ENCODE measurements around the gene UXS1.

The UXS1 gene

GRCh38 chr2:106076941-106077340 is 117.2 kb downstream of the UXS1 start:
- DNase-seq (ENCODE audit: low read depth), result no peak

GRCh38 chr2:106075048-106075447 is 119.1 kb downstream of the UXS1 start:
- DNase-seq (ENCODE audit: low read depth), result peak; percentile 21

DNA sequence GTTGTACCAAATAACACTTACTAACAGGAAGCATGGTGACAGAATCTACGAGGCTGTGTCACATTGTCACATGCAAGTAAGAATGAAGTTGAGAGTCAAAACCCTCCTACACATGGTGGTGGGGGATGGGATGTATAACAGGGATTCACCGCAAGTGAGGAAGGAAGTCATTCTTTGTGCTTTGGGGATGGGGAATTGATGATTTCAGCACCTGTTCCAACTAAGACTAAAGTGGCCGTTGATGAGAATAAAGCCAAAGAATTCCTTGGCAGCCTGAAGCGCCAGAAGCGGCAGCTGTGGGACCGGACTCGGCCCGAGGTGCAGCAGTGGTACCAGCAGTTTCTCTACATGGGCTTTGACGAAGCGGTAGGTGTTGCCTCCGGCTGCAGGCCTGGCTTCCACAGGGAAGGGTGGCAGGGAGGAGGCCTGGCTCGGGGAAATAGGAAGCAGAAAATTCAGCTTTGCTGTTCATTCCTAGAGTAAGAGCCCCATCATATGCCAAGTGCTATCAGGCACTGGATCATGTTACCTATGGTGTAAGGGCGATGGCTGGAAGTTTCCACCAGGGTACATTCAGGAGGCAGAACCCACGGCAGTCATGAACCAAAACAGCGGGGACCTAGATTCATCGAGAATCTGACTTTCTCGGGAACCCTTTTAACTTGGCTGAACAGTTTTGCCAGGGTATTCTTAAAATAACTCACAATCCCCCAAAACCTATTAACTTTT is 120.3 kb downstream of the UXS1 start:
- no peak for DNase-seq (ENCODE audit: low read depth)

DNA sequence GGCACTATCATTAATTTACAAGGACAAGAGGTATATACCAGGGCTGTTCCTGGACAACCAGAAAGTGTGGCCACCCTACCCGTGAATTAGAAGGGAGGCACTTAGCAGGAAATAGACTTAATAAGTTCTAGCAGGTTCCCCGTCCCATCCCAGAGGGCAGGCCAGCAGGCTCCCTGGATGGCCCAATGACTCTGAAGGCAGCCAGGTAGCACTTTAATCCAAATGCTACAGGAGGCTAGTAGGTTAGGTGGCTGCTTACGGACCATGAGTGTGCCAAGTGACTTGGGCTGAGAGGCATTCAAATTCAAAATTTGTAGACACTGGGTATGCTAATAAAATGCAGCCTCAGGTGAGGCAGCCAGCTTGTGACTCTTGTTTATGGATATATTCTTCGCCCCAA is 123.9 kb downstream of the UXS1 start:
- DNase-seq (ENCODE audit: low read depth), result no peak

GRCh38 chr2:106068451-106068850 is 125.7 kb downstream of the UXS1 start:
- no peak for DNase-seq (ENCODE audit: low read depth)

GRCh38 chr2:106065983-106066820 is 127.9 kb downstream of the UXS1 start:
- DNase-seq (ENCODE audit: low read depth), result no peak

DNA sequence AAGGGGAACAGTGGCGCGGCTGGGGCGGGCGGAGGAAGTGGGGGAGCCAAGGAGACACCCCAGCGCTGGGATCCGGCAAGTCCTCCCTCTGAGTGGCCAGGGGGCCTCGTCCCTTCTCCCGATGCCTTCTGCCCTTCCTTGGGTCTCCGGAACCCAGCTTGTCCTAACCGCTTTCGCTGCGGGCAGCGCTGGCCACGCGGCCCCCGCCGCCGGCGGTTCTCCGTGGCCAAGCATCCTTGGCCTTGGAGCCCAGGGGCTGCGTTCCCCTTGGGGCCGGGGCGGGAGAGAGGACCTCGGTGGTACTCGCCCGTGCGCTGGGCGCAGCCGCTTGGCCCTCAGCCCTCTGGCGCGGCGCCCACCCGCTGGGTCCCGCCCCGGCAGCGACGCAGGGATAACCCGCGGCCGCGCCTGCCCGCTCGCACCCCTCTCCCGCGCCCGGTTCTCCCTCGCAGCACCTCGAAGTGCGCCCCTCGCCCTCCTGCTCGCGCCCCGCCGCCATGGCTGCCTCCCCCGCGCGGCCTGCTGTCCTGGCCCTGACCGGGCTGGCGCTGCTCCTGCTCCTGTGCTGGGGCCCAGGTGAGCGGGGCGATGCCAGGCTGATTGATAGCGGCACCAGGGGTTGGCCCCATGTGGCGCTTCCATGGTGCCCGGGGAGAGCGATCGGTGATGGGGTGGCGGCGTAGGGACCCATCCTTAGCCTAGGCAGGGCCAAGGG is 128.7 kb downstream of the UXS1 start:
- no peak for DNase-seq (ENCODE audit: low read depth)

DNA sequence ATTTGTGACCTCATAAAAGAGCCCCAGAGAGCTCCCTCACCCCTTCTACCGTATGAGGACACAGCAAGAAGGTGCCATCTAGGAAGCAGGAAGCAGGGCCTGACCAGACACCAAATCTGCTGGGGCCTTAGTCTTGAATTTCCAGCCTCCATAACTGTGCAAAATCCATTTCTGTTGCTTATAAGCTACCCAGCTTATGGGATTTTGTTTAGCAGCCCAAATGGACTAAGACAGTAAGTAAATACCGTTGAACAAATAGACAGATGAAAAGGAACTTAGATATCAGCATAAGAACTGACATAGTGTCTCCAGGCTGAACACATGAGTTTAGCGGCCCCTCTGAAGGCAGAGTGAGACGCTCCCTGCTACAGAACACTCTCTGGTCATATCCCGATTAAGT is 130.9 kb downstream of the UXS1 start:
- no peak for DNase-seq (ENCODE audit: low read depth)

- peak; percentile 6 for DNase-seq (ENCODE audit: low read depth)
Observed at GRCh38 chr2:106062627-106063026, 131.5 kb downstream of the UXS1 start.

DNA sequence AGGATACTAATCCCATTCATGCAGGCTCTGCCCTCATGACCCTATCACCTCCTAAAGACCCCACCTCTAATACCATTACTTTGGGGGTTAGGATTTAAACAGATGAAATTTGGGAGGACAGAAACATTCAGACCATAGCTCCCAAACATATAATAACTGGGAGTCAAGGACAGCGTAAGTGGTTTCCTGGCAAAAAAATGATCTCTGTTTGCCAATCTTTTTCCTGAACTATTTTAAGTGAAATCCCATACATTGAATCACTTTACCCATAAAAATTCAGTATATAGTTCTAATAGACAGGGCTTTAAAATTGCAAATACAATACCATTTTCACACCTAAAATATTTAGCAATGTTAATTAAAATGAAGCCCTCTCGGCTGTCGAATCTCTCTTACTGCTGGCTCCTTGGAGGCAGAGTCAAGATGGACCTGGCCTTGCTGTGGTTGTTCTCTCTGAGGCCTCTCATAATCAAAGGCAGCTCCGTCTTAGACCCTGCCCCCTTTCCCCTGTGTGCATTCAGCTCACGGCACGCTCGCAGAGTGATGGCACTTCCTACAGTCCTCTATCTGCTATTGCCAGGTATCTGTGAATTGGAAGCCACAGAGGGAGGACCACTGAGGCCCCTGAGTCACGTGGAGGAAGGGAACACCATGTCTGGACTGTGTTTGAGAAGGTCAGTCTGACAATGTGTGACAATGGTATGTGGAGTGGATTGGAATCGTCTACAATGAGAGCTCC is 132.3 kb downstream of the UXS1 start:
- no peak for DNase-seq (ENCODE audit: low read depth)

DNA sequence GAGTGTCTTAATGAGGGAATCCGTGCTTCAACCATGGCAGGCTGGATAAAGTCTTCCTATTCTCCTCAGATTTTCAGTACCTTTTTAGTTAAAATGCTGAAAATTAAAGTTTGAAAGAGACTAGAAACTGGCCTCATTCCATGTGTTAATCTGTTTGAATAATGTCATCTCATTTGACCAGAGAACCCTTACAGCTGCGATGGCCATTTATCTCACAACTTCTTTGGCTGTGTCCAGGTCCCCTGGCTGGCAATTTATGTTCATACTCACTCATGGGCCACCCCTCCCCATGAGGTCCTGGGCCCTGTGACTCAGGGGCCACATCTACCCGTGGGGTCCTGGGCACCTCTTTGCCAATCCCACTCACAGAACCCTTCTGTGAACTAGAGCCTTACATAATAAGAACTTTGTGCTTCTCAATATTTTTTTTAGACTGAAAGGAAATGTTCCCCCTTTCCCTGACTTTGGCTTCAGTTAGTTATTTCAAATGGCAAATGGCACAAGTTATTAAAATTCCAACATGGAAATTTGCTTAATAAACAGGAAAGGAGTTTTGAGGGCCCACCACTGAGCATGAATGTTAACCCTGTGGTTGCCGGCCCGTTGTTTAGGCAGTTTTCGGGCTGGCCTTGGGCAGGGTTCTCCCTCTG is 134.6 kb downstream of the UXS1 start:
- no peak for DNase-seq (ENCODE audit: low read depth)

DNA sequence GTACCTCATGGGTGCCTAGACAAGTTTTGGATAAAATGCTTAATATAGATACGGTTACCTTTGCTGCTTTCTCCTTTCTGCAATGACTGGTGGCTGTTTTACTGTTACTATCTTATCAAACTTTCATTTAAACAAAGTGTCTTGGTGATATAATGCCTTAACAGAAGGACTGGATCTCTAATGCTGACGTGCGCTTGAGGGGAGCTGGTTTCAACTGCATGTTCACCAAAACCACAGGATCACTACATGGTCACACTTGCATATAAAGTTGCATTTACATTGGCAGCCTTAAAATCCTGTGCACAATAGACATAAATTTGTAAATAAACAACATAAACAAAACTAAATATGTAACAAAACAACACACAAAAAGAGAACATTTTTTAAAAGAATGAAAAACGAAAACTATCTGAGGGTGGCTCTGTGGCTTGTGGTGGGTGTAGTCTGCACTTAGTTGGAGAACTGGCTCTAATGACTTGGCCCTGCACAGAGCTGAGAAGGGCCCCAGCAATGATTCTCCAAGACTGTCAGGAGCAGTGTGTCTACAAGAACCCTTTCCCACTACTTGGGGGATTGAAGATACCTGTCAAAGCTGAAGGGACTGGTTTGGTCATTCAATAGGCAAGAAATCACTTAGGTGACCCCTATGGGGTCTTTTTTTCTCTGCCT is 135.5 kb downstream of the UXS1 start:
- DNase-seq (ENCODE audit: low read depth), result no peak

DNA sequence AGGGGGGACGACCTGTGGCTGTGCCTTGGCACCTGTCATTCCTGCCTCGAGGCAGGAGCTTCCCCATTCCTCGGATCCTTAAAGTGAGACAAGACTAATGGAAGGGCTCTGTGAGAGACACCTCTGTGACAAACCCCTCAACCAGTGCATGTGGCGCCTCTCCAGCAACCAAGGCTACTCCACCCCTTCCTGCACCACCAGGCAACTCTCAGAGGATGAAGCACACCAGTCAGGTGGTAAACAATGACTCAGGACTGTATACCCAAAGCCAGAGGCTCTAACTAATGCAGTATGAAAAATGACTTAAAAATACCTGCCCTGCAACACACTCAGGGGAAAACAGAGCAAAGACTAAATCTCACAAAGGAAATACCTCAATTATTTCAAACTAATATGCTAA is 136.9 kb downstream of the UXS1 start:
- no peak for DNase-seq (ENCODE audit: low read depth)

DNA sequence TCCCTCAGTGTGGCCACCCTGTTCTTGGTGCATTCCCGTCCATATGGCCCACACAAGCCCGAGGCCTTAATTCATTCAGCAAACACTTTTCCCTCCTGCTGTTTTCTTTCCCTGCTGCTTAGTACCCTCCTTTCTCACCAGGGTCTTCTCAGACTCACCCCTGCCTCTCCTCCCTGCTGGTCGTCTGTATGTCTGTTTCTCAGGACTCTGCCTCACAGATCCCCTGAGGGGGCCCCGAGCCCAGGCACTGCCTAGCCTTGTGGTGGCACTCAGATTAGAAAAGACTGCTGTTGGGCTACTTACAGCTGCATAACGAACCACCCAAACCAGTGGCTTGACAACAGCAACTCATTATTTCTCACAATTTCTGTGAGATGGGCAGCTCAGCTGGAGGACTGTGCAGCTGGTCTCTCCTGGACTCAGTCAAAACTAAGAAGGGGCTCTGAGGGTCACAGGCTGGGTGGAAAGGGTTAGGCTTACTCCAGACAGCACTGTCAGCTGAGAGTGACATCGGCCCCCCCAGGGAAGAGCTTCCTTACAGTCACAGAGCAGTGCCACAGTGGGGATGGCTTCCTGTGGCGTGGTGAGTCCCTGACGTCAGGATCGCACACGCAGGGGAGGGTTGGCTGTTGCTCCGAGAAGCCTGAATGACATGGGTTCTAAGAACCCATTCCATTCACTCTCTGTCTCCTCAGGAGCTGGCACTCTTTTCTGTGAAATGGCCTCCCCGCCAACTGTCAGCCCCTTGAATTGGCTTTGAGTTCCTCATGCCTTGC is 139.0 kb downstream of the UXS1 start:
- DNase-seq (ENCODE audit: low read depth), result no peak

- DNase-seq (ENCODE audit: low read depth), result no peak
Observed at GRCh38 chr2:106054321-106054720, 139.8 kb downstream of the UXS1 start.

DNA sequence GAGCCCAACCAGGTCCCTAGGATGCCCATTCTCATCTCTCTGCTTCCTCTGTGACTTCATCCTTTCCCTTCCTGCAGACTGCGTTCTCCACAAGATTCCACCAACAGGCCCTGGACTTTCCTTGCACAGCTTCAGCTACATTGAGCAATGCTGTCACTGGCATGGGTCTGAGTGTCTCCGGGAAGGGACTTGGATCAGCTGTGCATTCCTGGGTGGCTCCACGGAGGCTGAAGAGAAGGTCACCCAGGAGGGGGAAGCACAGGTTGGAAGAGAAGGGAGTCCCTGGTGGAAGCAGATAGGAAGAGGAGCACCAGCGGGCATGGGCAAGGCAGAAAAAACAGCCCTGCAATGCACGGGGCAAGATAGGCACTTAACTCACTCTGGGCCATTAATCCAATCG is 140.5 kb downstream of the UXS1 start:
- DNase-seq (ENCODE audit: low read depth), result no peak

- DNase-seq (ENCODE audit: low read depth), result peak; percentile 78
Observed at GRCh38 chr2:106053116-106053515, 141.0 kb downstream of the UXS1 start.

- no peak for DNase-seq (ENCODE audit: low read depth)
Observed at GRCh38 chr2:106044859-106045258, 149.2 kb downstream of the UXS1 start.

DNA sequence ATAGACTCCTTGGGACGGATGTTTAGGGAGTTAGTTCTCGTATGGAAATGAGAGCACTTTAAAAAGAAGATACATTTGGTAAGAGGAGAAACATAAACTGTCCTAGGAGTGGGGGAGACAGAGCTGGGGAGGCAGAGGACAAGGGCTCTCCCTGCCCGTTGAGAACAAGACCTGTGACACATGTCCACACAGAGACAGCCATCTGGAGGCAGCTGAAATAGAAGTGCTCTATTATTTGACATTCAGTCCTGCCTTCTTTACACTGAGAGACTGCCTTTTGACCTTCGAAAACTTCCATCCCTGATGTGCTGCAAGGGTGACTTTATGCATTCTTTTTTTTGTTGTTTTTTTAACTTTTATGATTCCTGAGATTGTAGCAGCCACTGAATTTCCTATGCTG is 150.1 kb downstream of the UXS1 start:
- DNase-seq (ENCODE audit: low read depth), result no peak
